Raji (cell line): ENCODE results near the gene MCC.

Source experiments
- POLR2A ChIP-seq: IDR thresholded peaks from 2 replicates; pipeline ENCODE4 v1.6.1; 2011; ENCODE audit warnings: low read depth, low read length, control low read depth; ENCODE audit not compliant: insufficient read depth

MCC gene

GRCh38 chr5:113195251-113195650 is 293.0 kb downstream of the MCC start:
- TF ChIP-seq POLR2A = no peak

GRCh38 chr5:113194591-113194990 is 293.7 kb downstream of the MCC start:
- no peak for TF ChIP-seq POLR2A

- TF ChIP-seq POLR2A = no peak
Observed at GRCh38 chr5:113194125-113194524, 294.1 kb downstream of the MCC start.

- no peak for TF ChIP-seq POLR2A
Observed at GRCh38 chr5:113193311-113193978, 294.8 kb downstream of the MCC start.

- no peak for TF ChIP-seq POLR2A
Observed at GRCh38 chr5:113192541-113192940, 295.7 kb downstream of the MCC start.

GRCh38 chr5:113190347-113190746 is 297.9 kb downstream of the MCC start:
- no peak for TF ChIP-seq POLR2A

GRCh38 chr5:113189291-113189690 is 299.0 kb downstream of the MCC start:
- no peak for TF ChIP-seq POLR2A

- no peak for TF ChIP-seq POLR2A
Observed at GRCh38 chr5:113188436-113188835, 299.8 kb downstream of the MCC start.

GRCh38 chr5:113187906-113188305 is 300.3 kb downstream of the MCC start:
- no peak for TF ChIP-seq POLR2A

GRCh38 chr5:113186061-113186460 is 302.2 kb downstream of the MCC start:
- TF ChIP-seq POLR2A = no peak

GRCh38 chr5:113183694-113184093 is 304.6 kb downstream of the MCC start:
- TF ChIP-seq POLR2A = no peak

- TF ChIP-seq POLR2A = no peak
Observed at GRCh38 chr5:113182658-113183344, 305.5 kb downstream of the MCC start.

- no peak for TF ChIP-seq POLR2A
Observed at GRCh38 chr5:113181853-113182490, 306.3 kb downstream of the MCC start.

GRCh38 chr5:113181409-113181808 is 306.8 kb downstream of the MCC start:
- no peak for TF ChIP-seq POLR2A

GRCh38 chr5:113179156-113179555 is 309.1 kb downstream of the MCC start:
- no peak for TF ChIP-seq POLR2A
